Prostate gland (tissue), 2 donors: ENCODE measurements around the gene TXNRD3.

Source experiments
- CTCF ChIP-seq, 4 experiments: fragments of 200-600 bp in 2 of 4; fragments of 450-650 bp in 2 of 4; sonication (generic) in 2 of 4; IDR thresholded peaks; 1 replicate in 3 of 4; 2 replicates in 1 of 4; pipeline ENCODE4 v1.5.1; 2016 to 2019; ENCODE audit warnings: antibody characterized with exemption in 4 of 4, mild to moderate bottlenecking in 2 of 4, moderate library complexity in 2 of 4
- POLR2A ChIP-seq: fragments of 450-650 bp; IDR thresholded peaks from one replicate; pipeline ENCODE4 v1.6.1; 2016; ENCODE audit warnings: antibody characterized with exemption, mild to moderate bottlenecking
- POLR2AphosphoS5 ChIP-seq: sonication (generic); formaldehyde crosslinking; IDR thresholded peaks from one replicate; pipeline ENCODE4 v1.6.1; 2017; ENCODE audit warnings: antibody characterized with exemption

GRCh38 chr3:126692858-126693257 lies 37.9 kb upstream of the TXNRD3 start:
- TF ChIP-seq CTCF (IDR thresholded peaks at IDR 0.05) (no peak), POLR2A (no peak), POLR2AphosphoS5 (no peak)
